ENCODE measurements around the gene SGTA.
"Not testable (repeated sequence)": the region's sequence is repeated elsewhere in the genome, so short reads cannot be mapped to it uniquely, and the experiment has no call there.

Gene SGTA, protein sequence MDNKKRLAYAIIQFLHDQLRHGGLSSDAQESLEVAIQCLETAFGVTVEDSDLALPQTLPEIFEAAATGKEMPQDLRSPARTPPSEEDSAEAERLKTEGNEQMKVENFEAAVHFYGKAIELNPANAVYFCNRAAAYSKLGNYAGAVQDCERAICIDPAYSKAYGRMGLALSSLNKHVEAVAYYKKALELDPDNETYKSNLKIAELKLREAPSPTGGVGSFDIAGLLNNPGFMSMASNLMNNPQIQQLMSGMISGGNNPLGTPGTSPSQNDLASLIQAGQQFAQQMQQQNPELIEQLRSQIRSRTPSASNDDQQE

DNA sequence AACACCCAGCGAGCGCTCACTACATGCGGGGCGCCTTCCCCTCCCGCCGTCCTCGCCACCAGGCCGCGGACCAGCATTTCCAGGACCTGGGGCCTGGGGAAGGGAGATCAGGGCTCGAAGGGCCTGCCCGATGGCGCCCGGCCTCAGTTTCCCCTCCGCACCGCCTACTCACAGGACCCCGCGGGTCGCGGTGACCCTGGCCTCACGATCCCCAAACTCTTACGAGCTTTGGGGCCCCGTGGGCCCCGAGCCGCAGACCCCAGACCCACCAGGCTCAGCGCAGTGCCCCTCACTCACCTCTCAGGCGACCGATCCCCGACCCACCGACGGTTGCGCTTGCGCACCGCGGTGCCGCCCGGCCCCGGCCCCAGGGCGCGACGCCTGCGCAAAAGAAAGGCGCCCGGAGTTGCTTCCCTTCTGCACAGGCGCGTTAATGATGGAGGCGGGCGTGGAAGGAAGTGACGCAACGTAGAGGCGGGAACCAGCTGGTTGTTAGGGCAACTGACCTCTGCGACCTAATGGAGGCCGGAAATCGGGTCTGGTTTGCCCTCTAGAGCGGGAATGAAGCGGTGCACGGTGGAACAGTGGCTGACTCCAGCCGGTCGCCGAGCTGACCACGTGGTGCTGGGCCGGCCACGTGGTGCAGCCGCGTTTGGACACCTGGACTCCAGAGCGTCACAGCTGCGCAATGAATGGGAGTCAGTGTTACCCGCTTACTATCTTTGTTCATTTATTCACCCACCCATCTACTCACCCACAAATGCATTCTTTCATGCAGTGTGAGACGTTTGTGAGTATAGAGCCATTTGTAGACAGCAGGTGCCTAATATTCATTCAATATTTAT, at the start of gene SGTA:
SGTA (minus strand) TSS at position 338 of the 845 bp plus-strand sequence. CDS start 14,205 bp downstream, outside the sequence.
- peak; percentile 94 for DNase-seq

DNA sequence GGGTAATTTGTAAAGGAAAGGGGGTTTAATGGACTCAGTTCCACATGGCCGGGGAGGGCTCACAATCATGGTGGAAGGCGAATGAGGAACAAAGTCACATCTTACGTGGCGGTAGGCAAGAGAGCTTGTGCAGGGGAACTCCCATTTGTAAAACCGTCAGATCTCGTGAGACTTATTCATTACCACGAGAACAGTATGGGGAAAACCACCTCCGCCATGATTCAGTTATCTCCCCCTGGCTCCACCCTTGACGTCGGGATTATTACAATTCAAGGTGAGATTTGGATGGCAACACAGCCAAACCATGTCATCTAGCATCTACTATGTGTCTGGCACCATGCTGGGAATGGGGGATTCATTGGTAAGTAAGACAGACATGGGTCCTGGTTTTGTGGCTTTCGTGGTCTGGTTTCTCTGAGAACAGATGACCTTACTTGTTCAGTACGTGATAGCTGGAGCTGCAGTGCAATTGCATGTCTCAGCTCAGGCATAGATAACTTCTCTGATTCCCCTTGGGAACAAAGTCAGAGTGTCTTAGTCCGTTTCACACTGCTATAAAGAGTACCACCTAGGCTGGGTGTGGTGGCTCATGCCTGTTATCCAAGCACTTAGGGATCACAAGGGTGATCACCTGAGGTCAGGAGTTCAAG, 44.9 kb upstream of the SGTA start:
- no peak for DNase-seq

DNA sequence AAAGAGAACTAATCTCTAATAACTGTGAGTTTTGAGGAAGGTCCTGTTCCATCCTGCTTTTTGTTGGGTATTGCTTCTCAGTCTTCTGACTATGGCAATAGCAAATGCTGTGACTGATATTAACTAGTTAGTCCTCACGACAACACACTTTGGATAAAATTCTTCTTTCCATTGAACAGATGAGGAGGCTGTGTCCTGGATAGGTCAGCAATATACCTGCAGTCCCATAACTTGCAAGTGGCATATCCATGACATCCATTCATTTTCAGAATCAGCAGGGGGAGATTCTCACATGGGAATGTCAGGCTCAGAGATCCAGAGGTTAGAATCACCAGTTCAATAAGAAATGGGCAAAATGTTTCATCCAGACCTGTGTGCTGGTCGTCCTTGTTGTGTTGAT, 43.9 kb upstream of the SGTA start:
- DNase-seq = no peak

DNA sequence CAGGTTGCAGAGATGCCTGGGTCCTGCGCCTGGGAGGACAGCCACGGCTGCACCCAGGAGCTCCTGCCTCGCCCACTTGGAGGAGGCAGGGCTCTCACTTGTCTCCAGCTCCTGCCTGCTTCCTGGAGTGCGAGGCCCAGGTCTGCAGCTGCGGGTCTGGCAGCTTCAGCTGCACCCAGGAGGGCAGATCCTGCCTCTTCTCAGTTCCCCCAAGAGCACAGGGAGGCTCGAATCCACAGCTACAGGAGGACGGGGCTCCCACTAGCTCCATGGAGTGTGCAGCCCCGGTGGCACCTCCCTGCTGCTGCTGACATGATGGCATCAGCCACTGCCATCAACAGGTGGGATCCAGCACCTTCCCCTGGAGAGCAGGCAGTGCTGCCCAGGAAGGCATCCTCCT, 41.1 kb upstream of the SGTA start:
- no peak for DNase-seq

DNA sequence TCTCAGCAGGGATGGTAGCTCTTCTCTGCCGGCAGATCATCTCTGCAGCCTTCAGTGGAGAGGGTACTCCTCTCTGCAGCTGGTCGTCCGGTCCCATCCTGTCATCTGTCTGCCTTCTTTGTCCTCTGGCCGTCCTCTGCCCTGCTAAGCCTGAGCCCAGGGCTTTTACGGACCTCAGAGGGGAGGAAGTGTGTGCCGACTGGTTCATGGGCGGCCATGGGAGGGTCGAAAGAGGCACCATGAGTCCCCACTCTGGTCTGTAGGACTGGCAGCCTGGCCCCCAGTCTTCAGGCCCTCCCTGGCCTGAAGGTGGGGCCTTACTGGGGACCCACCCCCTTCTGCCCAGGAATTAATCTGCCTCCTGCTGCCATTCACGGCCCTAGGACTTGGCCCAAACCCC, 40.6 kb upstream of the SGTA start:
- no peak for DNase-seq

DNA sequence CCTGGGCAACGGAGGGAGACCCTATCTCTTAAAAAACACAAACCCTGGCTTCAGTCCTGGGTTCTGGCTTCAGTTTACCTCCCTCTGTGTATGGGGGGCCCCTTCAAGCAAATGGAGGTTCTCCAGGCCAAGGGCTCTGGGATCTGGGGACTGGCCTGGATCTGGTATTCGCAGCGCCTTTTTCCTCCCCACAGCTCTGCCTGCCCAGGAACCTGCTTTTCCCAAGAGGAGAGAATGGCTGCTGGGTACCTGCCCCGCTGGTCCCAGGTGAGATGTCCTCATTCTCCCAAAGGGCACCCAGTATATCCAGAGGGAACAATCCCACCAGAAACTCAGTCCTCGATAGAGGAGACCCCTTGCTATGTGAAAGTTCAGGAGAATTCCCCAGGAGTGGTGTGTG, 39.8 kb upstream of the SGTA start:
- no peak for DNase-seq

DNA sequence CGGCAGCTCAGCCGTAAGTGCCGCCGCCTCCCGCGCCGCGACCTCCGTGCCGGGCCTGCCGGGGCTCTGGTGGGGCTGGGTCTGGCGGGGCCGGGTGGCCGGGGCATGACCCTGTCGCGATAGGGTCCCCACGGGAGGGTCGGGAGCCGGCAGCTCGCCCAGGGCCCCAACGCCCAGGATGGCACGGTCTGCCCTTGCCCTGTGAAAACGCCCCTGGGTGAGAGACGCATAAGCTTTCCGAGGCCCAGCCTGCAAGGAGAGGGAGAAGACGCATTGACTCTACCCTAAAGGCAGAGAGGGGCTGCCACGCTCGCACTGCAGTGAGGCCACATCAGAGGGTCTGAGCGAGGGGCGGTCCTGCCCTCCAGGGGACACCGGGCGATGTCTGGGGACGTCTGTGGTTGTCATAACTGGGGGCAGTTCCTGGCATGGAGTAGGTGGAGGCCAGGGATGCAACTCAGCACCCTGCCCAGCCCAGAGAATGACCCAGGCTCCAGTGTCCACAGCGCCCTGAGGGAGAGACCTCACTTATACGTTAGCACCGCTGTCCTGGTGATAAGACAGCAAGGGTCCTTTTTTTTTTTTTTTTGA, 37.1 kb upstream of the SGTA start:
- no peak for DNase-seq

DNA sequence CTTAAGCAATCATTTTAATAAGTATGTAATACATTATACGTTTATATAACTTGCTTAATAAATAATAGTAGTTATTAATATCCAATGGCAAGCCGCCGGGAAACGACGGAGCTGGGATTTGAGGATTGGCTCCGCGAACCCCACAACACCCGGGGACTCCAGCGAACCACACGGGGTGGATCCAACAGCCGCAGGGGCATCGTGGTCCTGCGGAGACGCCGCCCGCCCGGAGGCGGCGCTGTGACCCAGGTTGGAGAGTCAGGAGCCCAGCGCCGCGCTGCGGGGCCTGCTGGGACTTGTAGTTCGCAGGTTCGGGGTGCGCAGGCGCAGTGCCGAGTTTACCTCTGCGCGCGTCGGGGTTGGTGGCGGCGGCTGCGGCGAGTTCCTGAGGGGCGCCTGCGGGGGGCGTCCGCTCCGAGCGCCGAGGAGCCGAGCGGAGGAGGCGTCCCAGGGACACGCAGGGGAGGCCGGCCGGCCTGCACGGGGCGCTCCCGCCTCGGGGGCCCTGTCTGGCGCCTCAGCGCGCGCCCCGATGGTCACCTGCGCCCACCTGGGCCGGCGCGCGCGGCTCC, 36.6 kb upstream of the SGTA start, which contains the start of gene ZNF554:
ZNF554 (plus strand) TSS at position 329 of the 572 bp plus-strand sequence; CDS start at position 533, 204 bp downstream.
- peak; percentile 99 for DNase-seq

DNA sequence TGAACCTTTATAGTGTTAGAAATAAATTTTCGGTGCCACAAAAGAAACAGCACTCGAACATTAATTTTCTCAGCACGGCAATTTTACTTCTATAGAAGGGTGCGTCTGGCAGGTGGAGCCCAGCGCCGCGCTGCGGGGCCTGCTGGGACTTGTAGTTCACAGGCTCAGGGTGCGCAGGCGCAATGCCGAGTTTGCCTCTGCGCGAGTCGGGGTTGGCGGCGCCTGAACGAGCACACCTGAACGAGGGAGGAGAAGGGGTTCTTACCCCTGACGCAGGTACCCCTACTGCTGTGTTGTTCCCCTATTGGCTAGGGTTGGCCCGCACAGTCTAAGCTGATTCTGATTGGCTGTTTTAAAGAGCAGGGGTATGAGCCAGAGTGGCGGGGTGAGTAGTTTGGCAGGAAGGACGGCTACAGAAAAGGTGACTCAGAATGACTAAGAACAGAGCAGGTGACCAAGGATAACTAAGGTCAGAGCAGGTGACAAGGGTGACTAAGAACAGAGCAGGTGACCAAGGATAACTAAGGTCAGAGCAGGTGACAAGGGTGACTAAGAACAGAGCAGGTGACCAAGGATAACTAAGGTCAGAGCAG, 34.3 kb upstream of the SGTA start:
- DNase-seq = not testable (repeated sequence)

DNA sequence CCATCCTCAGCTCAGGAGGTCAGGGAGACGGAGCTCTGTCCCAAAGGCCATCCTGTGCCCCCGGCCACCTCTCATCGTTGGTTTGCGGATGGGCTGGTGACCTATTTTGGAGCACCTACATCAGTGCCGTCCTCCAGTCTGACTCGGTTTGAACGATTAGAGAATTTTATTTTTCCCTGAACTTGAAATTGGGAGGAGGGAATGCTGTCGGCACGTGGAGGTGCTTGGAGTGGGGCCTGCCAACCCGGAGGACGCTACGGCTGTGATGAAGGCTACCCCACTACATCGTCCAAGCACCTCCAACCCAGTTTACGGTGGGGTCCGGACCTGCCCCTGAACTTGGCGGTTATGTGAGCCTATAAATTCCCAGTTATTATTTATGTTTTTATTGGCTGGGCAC, 33.6 kb upstream of the SGTA start:
- no peak for DNase-seq

DNA sequence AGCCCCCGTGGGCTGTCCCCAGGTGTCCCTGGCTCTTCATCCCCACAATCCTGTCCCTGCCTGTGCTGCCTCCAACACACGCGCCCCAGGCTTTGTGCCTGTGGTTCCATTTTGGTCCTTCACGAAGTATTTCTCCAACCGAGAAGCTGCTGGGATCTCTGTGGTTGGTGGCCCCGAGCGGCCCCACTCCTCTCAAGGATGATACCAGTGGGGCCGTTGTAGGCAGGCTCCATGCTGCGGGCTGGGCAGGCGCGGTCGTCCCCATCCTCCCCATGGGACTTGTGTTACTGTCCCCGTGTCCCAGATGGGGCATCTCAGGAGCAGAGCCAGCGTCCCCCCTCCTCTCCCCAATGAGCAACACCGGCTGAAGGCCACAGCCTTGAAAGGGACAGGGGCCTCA, 32.9 kb upstream of the SGTA start:
- DNase-seq = no peak

DNA sequence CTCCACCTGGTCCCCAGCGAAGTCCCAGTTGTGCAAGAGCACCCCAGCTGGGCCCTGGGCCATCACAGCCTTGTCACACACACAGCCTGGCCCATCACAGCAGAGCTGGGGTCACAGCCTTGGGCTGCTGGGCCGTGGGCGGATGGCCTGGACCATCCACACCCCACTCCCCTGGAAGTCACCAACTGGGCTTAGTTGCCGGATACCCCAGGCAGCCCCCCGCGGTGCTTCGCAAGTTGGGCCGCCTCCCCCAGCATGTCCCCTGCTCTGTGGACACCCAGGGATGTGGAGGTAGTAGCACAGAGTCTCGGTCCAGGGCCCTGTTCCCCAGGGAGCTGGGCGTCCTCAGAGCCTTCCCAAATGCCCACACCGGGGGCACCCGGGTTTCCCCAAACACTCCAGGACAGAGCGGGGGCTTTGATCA, 32.1 kb upstream of the SGTA start:
- no peak for DNase-seq

DNA sequence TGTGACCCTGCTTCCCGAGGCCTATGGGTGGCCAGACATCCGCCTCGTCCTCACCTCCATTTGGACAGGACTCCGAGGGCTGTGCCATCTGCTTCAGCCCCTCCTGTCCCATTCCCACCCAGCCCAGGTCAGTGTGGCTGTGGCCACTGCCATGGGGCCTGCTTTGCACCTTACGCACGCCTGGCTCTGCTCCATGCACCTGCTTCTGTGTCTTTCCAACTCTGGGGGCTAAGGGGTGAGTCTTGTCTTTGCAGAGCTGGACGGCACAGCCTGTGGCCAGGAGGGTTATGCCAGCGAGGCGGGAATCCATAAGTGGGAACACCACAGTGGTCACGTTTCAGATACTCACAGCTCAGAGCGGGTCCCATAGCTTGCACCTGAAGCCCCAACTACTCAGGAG, 31.4 kb upstream of the SGTA start:
- DNase-seq = no peak

DNA sequence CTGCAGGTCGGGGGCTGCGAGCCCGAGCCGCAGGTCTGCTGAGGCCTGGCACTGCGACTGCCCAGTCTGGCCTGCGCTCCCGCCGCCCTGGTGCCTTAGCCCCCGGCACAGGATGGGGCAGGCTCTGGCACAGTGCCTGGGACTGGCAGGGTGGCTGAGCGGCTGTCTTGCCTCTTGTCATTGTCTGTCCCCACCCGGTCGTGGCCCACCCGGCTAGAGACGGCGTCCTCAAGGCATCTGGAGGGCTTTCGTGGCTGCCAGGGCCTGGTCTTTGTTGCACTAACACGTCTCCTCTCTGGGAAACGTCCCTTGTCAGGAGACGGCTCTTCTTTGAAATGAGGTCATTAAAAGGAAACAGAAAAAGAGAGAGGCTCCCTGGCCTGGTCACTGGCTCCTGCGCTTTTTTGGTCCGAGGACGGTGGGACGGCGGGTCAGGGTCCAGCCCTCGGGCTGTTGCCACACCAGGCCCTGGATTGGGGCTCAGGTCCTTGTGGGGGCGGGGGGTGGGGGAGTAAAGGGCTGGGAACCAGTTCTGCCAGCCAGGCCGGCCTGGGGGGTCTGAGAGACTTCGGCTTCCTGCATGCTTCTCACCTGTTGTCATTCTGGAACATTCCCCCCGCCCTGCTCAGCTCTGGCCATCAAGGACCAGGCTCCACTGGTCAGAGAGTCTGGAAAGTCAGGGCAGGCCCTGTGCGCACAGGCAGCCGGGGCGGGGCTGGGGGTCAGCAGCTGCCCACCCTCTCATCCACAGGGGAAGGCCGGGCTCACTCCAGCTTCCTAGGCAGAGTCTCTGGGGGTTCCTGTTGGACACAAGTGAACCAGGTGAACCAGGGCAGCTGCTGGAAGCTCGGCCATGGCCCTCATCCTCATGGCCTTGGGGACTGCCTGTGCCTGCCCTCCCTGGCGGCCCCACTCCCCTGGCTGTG, 30.4 kb upstream of the SGTA start:
- no peak for DNase-seq

DNA sequence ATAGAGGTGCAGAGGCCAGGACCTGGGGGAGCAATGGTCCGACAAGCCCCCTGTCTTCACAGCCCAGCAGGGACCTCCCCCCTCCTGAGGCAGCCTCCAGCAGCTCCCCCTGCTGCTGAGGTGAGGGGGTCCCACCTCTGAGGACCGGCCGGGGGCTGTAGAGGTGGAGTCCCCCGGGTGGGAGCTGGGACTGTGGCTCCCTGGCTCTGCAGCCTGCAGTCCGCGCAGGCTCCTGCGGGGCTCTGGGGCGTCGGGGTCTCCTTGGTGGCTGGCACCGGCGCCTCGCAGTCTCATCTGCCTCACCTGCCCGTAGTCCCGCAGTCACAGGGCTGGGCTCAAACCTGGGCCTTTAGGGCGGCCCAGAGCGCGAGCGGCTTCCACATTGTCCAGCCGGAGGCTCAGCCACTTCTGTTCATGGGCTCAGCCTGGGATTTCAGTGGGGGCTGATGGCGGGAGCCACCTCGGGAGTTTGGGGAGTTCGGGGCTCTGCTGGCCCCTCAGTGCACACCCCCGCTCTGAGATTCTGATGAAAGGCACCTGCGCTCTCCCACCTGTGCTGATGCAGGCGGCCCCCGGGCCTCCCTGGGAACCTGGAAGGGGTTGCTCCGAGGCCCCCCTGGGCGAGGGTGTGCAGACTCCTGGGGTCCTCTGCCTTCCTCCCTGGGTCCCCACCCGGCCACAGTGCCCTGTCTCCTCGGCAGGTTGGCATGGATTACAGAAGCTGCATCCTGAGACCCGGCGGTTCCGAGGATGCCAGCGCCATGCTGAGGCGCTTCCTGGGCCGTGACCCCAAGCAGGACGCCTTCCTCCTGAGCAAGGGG, 29.6 kb upstream of the SGTA start:
- no peak for DNase-seq

DNA sequence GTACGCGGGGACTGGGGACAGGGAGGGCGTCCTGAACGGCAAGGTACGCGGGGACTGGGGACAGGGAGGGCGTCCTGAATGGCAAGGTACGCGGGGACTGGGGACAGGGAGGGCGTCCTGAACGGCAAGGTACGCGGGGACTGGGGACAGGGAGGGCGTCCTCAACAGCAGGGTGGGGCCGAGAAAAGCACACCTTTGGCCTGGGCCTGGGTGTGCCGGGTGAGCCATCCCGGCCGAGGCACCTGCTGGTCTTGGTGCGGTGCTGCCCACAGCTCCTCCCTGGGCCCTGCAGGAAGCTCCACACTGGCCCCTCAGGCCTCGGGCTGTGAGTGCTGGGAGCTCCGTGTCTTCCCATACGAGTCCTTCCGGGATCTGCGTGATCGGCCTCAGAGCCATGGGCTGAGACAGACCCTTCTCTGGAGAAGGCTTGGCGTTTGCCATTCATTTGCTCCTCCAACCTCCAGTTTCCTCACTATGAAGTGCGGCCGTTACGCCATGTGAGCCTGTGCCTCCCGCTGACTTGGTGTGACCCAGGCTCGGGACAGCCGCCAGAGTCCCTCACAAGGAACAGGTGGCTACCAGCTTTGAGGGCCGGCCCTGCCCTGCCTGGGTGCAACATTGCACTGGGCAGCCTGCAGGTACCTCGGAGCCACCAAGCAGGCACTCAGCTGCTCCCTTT, 28.8 kb upstream of the SGTA start:
- DNase-seq = no peak

DNA sequence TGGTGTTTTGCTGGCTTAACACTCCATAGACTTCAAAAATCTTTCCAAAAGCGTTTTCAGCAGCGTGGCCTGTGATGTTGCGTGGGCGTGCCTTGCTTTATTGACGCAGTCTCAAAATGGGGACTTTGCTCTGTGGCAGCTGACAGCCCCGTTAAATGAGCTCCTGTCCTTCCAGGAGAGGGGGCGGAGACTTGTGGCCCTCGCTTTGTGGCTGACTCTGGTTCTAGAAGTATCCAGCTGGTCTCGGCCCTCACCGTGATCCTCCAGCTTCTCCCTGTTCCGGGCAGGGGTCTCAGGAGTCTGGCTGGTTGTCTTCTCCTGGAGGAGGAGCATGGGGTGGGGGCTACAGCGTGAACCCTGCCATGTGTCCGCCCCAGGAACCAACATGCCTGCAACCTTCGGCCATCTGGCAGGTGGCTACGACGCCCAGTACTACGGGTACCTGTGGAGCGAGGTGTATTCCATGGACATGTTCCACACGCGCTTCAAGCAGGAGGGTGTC, 28.2 kb upstream of the SGTA start:
- no peak for DNase-seq

DNA sequence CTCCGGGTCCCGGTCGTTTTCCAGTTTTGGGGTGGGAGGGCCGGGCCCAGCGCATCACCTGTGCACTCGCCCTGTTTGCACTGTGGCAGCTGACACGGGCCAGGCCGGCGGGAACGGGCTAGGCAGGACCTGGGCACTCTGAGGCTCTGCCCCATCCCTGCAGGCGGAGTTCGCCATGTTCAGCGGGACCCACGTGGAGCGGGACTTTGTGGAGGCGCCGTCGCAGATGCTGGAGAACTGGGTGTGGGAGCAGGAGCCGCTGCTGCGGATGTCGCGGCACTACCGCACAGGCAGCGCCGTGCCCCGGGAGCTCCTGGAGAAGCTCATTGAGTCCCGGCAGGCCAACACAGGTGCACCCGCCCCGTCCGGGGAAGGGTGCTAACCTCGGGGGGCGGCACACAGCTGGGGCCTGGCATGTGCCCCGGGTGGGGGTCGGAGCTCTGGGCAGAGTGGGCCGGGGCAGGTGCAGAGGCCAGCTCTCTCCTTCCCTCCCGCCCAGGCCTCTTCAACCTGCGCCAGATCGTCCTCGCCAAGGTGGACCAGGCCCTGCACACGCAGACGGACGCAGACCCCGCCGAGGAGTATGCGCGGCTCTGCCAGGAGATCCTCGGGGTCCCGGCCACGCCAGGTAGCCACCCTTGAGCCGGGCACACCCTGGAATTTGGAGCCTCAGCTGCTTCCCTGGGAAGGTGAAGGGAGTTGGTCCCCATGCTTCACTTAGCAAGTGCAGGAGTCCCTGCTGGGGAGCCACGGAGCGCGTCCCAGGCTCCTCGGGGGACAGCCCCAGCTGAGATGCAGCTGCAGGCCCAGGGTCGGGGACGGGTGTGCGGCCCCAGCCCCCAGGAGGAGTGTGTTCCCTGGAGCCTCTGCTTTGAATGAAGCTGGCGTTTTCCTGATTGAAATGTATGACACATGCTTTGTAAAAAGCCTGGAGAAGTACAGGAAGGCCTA, 27.3 kb upstream of the SGTA start:
- DNase-seq = no peak

Data from activated CD4-positive, CD25-positive, alpha-beta regulatory T cell treated with anti-CD3 and anti-CD28 coated beads, Interleukin-2, amount 50 U/mL, for 72 hours (primary cell).